Measurements from ENCODE around the gene TRAPPC2L. TPM values are rescaled to one million over a fixed set of nuclear protein-coding genes. Genes with fewer than 3 reads are reported as not detected.
"Not testable (repeated sequence)": the region's sequence is repeated elsewhere in the genome, so short reads cannot be mapped to it uniquely, and the experiment has no call there.

The TRAPPC2L gene
- total RNA-seq, 1 experiment from 2014 or later: 48.8 TPM

- in situ Hi-C loops (cut with HindIII; ENCODE audit: low pct_unique_long_range_greater_than_20kb, low sequenced_read_pairs): no loop called here
- no peak for DNase-seq (ENCODE audit: low read depth)
Measured at GRCh38 chr16:88881007-88881615, 24.2 kb downstream of the TRAPPC2L start.

- in situ Hi-C loops (cut with HindIII; ENCODE audit: low pct_unique_long_range_greater_than_20kb, low sequenced_read_pairs): no loop called here
- DNase-seq (ENCODE audit: low read depth): no peak
Measured at GRCh38 chr16:88881675-88882357, 24.9 kb downstream of the TRAPPC2L start.

GRCh38 chr16:88882358-88883030 lies 25.6 kb downstream of the TRAPPC2L start:
- peak; percentile 85 for DNase-seq (ENCODE audit: low read depth)
- in situ Hi-C loops (cut with HindIII; ENCODE audit: low pct_unique_long_range_greater_than_20kb, low sequenced_read_pairs): no loop called here

- peak; percentile 94 for DNase-seq (ENCODE audit: low read depth)
- in situ Hi-C loops (cut with HindIII; ENCODE audit: low pct_unique_long_range_greater_than_20kb, low sequenced_read_pairs): no loop called here
Measured at GRCh38 chr16:88883117-88883895, 26.4 kb downstream of the TRAPPC2L start.

GRCh38 chr16:88883946-88884345 lies 27.0 kb downstream of the TRAPPC2L start:
- in situ Hi-C loops (cut with HindIII; ENCODE audit: low pct_unique_long_range_greater_than_20kb, low sequenced_read_pairs): no loop called here
- DNase-seq (ENCODE audit: low read depth): no peak

GRCh38 chr16:88884569-88885271 lies 27.8 kb downstream of the TRAPPC2L start:
- DNase-seq (ENCODE audit: low read depth): no peak
- in situ Hi-C loops (cut with HindIII; ENCODE audit: low pct_unique_long_range_greater_than_20kb, low sequenced_read_pairs): no loop called here

DNA sequence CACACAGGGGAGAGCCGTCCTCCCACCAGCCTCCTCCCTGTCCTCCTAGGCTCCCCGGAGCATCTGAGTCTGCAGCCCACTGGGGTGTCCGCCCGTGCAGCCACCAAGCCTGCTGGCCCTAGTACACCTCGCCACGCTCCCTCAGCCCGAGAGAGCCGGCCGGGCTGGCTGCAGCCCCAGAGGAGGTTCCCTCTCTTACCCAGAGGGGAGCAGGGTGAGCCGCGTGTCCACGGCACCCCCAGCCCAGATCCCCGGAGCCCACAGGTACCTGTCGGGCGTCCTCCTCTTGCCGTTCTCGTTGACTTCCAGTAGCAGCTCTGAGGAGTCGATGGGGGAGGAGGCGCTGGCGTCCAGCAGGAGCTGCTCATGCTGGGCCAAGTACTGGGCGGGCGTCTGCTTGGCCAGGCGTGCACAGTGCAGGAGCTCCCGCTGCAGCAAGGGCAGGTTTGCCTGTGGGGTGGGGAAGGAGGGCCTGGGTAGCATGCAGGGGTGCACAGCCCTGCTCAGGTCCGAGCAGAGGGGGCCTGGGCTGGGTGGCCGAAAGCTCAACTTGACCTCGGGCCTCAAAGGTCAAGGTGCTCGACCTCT lies 28.9 kb downstream of the TRAPPC2L start:
- in situ Hi-C loops (cut with HindIII; ENCODE audit: low pct_unique_long_range_greater_than_20kb, low sequenced_read_pairs): no loop called here
- DNase-seq (ENCODE audit: low read depth): no peak

- in situ Hi-C loops (cut with HindIII; ENCODE audit: low pct_unique_long_range_greater_than_20kb, low sequenced_read_pairs): no loop called here
- DNase-seq (ENCODE audit: low read depth): no peak
Measured at GRCh38 chr16:88886420-88886844, 29.5 kb downstream of the TRAPPC2L start.

DNA sequence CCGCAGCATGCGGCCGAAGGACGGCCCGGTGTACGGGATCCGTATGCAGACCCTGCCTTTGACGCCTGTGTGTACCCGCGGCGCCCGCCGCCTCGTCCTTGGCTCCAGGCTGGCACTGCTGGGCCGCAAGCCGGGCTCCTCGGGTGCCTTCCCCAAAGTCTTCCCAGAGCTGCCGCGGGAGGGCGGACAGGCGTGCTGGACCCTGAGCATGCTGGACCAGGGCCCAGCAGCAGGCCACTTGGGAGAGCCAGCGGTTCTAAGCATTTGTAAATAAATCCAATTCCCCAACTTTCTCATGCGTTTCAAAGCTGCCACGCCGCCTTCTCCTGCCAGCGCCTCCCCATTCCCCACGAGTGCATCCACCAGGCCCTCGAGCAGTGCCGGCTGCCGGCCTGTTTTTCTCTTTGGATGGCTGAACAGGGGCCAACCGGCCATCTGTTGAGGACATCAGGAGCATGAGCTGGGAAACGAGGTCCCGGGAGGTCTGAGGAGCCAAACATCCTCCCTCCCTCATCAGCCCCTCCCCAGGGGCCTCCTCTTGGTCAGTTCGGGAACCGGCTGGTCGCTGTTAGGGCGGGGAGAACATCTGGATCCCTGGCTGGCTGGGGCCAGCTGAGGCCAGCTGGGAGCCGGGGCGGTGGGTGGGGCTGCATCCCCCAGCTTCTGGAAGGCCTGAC lies 30.1 kb downstream of the TRAPPC2L start:
- in situ Hi-C loops (cut with HindIII; ENCODE audit: low pct_unique_long_range_greater_than_20kb, low sequenced_read_pairs): no loop called here
- DNase-seq (ENCODE audit: low read depth): no peak

- in situ Hi-C loops (cut with HindIII; ENCODE audit: low pct_unique_long_range_greater_than_20kb, low sequenced_read_pairs): no loop called here
- no peak for DNase-seq (ENCODE audit: low read depth)
Measured at GRCh38 chr16:88888057-88888456, 31.1 kb downstream of the TRAPPC2L start.

GRCh38 chr16:88888461-88889387 lies 31.8 kb downstream of the TRAPPC2L start:
- no peak for DNase-seq (ENCODE audit: low read depth)
- in situ Hi-C loops (cut with HindIII; ENCODE audit: low pct_unique_long_range_greater_than_20kb, low sequenced_read_pairs): no loop called here

DNA sequence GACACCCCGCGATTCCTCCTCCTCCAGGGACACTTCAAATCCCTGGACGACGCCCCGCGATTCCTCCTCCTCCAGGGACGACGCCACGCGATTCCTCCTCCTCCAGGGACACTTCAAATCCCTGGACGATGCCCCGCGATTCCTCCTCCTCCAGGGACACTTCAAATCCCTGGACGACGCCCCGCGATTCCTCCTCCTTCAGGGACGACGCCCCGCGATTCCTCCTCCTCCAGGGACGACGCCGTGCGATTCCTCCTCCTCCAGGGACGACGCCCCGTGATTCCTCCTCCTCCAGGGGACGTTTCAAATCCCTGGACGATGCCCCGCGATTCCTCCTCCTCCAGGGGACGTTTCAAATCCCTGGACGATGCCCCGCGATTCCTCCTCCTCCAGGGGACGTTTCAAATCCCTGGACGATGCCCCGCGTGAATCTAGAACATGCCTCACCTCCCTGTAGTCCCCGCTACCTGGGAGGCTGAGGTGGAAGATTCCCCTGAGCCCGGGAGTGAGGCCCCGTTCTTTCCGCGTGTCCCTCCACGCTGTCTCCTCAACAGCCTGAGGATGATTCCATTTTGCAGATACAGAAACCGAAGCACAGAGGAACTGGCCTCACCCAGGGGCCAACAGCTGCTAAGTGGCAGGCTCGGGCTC lies 32.9 kb downstream of the TRAPPC2L start:
- DNase-seq (ENCODE audit: low read depth); in situ Hi-C loops (cut with HindIII; ENCODE audit: low pct_unique_long_range_greater_than_20kb, low sequenced_read_pairs): not testable (repeated sequence)

- no peak for DNase-seq (ENCODE audit: low read depth)
- in situ Hi-C loops (cut with HindIII; ENCODE audit: low pct_unique_long_range_greater_than_20kb, low sequenced_read_pairs): no loop called here
Measured at GRCh38 chr16:88891083-88891482, 34.2 kb downstream of the TRAPPC2L start.

DNA sequence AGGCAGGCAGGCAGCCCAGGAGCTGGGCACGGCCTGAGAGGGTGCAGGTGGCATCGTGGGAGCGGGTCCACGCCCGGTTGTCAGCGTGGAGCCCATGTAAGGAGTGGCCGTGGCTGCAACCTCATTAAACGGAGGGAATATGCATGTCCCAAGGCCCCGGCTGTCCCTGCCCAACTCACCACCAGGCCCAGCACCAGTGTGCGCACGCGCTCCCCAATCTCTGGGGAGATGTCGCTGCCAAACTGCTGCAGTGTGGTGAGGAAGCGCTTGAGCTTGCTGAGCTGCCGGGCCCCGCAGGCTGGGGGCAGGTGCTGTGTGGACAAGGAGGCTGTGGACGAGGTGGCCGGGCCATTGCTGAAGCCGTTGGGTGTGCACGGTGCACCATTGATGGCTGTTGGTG lies 35.1 kb downstream of the TRAPPC2L start:
- in situ Hi-C loops (cut with HindIII; ENCODE audit: low pct_unique_long_range_greater_than_20kb, low sequenced_read_pairs): no loop called here
- DNase-seq (ENCODE audit: low read depth): no peak

GRCh38 chr16:88893127-88893968 lies 36.4 kb downstream of the TRAPPC2L start:
- no peak for DNase-seq (ENCODE audit: low read depth)
- in situ Hi-C loops (cut with HindIII; ENCODE audit: low pct_unique_long_range_greater_than_20kb, low sequenced_read_pairs): no loop called here
